Measurements from ENCODE around the gene DCDC1. TPM values are rescaled to one million over a fixed set of nuclear protein-coding genes. Genes with fewer than 3 reads are reported as not detected.

DCDC1 gene
- total RNA-seq, 1 experiment from 2014 or later: 0.22 TPM

DNA sequence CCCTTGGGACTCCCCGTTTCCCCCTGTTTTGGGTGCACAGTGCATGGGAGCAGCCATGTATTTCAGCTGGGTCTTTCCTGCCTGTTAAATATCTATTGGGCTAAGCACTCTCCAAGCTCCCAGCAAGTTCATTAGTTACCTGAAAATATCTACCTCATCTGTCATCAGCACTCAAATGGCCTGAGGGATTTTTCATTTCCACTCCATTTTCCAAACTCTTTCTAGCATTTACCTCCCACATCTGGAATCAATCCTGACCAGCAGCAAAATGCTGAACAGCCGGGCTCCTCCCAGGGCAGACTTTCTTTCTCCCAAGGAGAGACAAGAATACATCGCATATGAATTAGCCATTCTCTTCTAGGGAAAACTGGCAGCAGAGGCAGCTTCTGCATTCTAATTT, 509.9 kb downstream of the DCDC1 start:
- ATAC-seq (peak; percentile 50; the same call in 1 of the 2 replicates), DNase-seq (ENCODE audit: low spot score) (no peak)
- H3K9me3 Mint-ChIP-seq: peaks cover 8% of the 10 kb centered on the region; the same call in 1 of the 2 replicates
- peaks cover 2% of the 10 kb centered on the region; the same call in 1 of the 2 replicates for H3K27me3 Mint-ChIP-seq (ENCODE audit: low read depth)
- TF ChIP-seq, protein P1, sequence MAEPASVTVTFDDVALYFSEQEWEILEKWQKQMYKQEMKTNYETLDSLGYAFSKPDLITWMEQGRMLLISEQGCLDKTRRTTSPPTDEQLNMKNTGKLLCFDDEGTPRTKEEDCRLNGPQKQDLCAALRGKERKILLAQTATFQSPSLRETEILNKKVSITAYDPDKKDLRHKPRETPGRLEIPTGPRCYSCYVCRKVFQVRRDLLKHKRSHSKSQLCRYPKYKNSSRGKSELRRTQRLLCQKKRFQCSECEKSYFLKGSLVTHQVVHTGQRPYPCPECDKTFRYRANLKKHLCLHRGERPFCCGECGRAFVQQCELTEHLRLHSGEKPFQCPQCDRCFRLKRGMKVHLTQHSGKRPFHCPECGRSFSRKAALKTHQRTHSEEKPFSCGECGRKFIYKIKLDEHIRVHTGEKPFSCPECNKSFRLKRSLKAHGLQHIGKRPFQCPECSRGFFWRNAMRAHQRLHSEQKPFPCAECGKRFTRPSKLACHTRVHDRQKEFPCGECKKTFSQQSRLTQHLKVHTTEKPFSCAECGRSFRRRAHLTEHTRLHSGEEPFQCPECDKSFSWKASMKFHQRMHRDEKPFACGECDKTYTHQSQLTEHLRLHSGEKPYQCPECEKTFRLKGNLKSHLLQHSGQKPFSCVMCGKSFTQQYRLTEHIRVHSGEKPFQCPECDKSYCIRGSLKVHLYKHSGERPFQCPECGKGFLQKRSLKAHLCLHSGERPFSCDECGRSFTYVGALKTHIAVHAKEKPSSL (CRISPR knock-in tag; conservative IDR thresholded peaks at IDR 0.05): no peak
- TF ChIP-seq ZNF396 (CRISPR knock-in tag; IDR thresholded peaks at IDR 0.05; ENCODE audit: borderline replicate concordance) (no peak), NFE2L1 (CRISPR knock-in tag; IDR thresholded peaks at IDR 0.05) (no peak)
- H3K36me3 Mint-ChIP-seq: no peaks in the 10 kb centered on the region; the same call in 1 of the 2 replicates
- CTCF ChIA-PET: interaction anchor here (0.8 to 1.4 kb wide), 4 partner anchors 54 to 732 kb away, joined by 3 to 7 read pairs (median 3); no protein-coding TSS in a partner anchor
- no peak overlapping the region for H3K27ac Mint-ChIP-seq
- H3K4me1 Mint-ChIP-seq: peaks cover 41% of the 10 kb centered on the region
- H3K4me3 Mint-ChIP-seq: no peak overlapping the region
- POLR2A ChIA-PET: no interaction called here

DNA sequence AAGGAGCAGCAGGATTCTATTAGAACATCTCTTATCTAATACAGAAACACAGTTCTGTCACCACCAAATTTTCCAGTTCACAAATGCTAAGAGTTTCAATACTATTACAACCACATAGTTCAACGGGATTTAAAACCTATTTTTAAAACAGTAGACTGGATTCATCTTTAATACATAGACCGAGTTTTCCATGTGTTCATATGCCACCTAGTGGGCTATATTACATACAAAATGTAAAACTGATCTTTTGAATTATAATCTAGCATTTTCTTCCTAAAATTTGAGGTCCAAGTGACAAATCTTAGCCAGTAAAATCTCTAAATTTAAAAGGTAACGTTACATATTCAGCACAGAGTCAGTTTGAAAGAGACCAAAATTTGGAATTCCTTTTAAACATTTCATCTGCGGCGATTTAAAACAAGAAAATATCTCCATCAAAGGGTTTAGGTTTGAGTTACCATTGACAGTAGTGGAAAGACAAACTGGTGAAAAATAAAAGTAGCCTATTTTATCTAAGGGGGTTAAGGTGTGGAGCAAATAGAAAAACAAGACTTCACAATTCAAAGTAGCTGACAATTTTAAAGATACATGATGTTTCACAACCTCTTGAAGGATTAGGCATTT, 514.0 kb downstream of the DCDC1 start:
- peaks cover 27% of the 10 kb centered on the region for H3K4me1 Mint-ChIP-seq
- POLR2A ChIA-PET: no interaction called here
- TF ChIP-seq TP53 (CRISPR knock-in tag; IDR thresholded peaks at IDR 0.05) (no peak), ELF4 (CRISPR knock-in tag; IDR thresholded peaks at IDR 0.05; ENCODE audit: low read depth) (no peak), ZNF263 (CRISPR knock-in tag; IDR thresholded peaks at IDR 0.05; ENCODE audit: low read depth) (no peak), ZNF219 (CRISPR knock-in tag; IDR thresholded peaks at IDR 0.05; ENCODE audit: borderline replicate concordance) (no peak), MXD4 (CRISPR knock-in tag; IDR thresholded peaks at IDR 0.05; ENCODE audit: borderline replicate concordance) (no peak), ETV6 (CRISPR knock-in tag; IDR thresholded peaks at IDR 0.05) (no peak), GTF2I (CRISPR knock-in tag; conservative IDR thresholded peaks at IDR 0.05) (no peak), ZNF416 (CRISPR knock-in tag; IDR thresholded peaks at IDR 0.05) (no peak)
- TF ChIP-seq, protein P2, sequence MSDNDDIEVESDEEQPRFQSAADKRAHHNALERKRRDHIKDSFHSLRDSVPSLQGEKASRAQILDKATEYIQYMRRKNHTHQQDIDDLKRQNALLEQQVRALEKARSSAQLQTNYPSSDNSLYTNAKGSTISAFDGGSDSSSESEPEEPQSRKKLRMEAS (CRISPR knock-in tag; IDR thresholded peaks at IDR 0.05): no peak
- TF ChIP-seq, protein P3, sequence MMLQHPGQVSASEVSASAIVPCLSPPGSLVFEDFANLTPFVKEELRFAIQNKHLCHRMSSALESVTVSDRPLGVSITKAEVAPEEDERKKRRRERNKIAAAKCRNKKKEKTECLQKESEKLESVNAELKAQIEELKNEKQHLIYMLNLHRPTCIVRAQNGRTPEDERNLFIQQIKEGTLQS (CRISPR knock-in tag; conservative IDR thresholded peaks at IDR 0.05): no peak
- TF ChIP-seq, protein P4, sequence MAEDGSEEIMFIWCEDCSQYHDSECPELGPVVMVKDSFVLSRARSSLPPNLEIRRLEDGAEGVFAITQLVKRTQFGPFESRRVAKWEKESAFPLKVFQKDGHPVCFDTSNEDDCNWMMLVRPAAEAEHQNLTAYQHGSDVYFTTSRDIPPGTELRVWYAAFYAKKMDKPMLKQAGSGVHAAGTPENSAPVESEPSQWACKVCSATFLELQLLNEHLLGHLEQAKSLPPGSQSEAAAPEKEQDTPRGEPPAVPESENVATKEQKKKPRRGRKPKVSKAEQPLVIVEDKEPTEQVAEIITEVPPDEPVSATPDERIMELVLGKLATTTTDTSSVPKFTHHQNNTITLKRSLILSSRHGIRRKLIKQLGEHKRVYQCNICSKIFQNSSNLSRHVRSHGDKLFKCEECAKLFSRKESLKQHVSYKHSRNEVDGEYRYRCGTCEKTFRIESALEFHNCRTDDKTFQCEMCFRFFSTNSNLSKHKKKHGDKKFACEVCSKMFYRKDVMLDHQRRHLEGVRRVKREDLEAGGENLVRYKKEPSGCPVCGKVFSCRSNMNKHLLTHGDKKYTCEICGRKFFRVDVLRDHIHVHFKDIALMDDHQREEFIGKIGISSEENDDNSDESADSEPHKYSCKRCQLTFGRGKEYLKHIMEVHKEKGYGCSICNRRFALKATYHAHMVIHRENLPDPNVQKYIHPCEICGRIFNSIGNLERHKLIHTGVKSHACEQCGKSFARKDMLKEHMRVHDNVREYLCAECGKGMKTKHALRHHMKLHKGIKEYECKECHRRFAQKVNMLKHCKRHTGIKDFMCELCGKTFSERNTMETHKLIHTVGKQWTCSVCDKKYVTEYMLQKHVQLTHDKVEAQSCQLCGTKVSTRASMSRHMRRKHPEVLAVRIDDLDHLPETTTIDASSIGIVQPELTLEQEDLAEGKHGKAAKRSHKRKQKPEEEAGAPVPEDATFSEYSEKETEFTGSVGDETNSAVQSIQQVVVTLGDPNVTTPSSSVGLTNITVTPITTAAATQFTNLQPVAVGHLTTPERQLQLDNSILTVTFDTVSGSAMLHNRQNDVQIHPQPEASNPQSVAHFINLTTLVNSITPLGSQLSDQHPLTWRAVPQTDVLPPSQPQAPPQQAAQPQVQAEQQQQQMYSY (CRISPR knock-in tag; IDR thresholded peaks at IDR 0.05): no peak
- TF ChIP-seq, protein P5, sequence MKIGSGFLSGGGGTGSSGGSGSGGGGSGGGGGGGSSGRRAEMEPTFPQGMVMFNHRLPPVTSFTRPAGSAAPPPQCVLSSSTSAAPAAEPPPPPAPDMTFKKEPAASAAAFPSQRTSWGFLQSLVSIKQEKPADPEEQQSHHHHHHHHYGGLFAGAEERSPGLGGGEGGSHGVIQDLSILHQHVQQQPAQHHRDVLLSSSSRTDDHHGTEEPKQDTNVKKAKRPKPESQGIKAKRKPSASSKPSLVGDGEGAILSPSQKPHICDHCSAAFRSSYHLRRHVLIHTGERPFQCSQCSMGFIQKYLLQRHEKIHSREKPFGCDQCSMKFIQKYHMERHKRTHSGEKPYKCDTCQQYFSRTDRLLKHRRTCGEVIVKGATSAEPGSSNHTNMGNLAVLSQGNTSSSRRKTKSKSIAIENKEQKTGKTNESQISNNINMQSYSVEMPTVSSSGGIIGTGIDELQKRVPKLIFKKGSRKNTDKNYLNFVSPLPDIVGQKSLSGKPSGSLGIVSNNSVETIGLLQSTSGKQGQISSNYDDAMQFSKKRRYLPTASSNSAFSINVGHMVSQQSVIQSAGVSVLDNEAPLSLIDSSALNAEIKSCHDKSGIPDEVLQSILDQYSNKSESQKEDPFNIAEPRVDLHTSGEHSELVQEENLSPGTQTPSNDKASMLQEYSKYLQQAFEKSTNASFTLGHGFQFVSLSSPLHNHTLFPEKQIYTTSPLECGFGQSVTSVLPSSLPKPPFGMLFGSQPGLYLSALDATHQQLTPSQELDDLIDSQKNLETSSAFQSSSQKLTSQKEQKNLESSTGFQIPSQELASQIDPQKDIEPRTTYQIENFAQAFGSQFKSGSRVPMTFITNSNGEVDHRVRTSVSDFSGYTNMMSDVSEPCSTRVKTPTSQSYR (CRISPR knock-in tag; IDR thresholded peaks at IDR 0.05): no peak

More for the DNA sequence above, 514.0 kb downstream of the DCDC1 start:
- DNase-seq (ENCODE audit: low spot score) (no peak), ATAC-seq (no peak)
- Mint-ChIP-seq H3K27ac (no peak overlapping the region), H3K4me3 (no peak overlapping the region), H3K27me3 (ENCODE audit: low read depth) (peaks cover 2% of the 10 kb centered on the region; the same call in 1 of the 2 replicates), H3K36me3 (no peaks in the 10 kb centered on the region; the same call in 1 of the 2 replicates), H3K9me3 (peaks cover 8% of the 10 kb centered on the region; the same call in 1 of the 2 replicates)
- CTCF ChIA-PET: no interaction called here

Data from WTC11 (cell line).